ENCODE measurements around the gene GPS1.

GPS1 gene

GRCh38 chr17:82086941-82087906 lies 35.5 kb downstream of the GPS1 start:
- in situ Hi-C loops (cut with MboI; ENCODE audit: low sequenced_read_pairs): no loop called here

- in situ Hi-C loops (cut with MboI; ENCODE audit: low sequenced_read_pairs): no loop called here
These were observed 36.5 kb downstream of the GPS1 start for GRCh38 chr17:82087961-82088837.

DNA sequence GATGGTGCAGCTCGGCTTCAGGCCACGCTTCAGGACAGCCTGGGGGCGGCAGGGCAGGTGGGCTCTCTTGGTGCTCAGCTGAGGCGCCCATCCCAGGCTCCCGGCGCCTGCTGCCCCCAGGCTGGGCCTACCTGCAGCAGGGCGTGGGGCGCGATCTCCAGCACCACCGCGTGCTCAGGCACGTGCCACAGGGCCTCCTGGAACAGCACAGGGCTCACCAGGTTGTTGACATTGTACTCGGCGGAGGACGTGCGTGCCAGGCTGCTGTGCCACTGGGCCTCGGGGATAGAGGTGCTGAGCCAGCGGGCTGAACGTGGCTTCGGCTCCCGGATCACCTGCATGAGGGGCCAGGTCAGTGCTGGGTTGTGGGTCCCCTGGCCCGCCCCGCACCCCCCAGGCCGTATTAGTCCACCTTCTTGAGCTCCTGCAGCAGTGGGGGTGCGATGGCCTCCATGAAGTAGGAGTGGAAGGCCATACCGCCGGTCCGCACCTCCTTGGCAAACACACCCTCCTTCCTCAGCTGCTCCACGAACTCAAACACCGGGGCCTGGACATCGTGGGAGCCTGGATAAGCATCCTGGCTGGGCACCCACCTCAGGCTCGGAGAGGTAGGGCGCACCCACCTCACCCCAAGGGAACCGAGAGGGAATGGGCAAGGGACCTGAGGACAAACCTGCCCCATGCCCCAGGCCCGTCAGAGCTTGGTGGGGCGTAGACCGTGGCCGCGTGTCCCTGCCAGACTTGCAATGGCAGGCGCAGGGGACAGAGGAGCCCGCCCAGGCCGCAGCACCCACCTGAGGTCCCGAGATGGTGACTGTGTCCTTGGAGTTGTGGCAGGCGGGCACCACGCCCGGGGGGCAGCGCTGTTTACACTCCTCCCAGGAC lies 37.4 kb downstream of the GPS1 start:
- in situ Hi-C loops (cut with MboI; ENCODE audit: low sequenced_read_pairs): no loop called here

DNA sequence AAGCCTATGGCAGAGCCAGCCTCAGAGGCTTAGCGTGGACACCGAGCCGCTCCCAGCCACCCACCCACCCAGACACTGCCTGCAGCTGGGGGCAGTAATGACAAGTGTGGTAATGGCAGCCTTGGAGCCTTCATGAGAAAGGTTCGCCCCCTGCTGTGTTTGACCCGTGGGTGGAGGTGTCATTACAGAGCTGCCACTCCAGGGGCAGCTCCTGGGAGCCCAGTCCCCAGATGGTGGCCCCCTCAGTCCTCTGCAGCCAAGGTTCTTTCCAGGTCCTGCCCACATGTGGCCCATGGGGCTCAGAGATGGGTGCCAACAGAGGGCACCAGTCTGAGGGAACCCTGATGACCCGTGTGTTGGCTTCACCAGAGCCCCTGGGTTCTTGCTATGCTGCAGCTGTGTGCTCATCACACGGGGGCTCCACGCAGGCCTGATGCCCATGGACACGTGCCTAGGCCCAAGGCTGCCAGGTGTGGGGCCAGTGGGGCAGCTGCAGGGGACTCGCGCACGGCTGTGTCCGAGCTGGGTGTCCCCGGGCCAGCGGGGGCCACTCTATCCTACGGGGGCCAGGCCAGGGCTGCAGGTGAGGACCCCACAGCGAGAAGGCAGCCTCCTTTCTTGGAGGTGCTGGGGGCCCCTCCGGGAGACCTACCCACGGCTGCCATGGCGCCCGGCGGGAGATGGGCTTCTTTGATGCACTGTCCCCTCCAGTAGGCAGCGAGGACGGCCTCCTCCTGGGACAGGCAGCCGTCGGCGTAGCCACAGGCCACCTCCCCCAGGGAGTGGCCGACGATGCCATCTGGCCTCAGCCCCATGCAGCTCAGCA lies 38.2 kb downstream of the GPS1 start:
- in situ Hi-C loops (cut with MboI; ENCODE audit: low sequenced_read_pairs): no loop called here

GRCh38 chr17:82090549-82091263 lies 39.0 kb downstream of the GPS1 start:
- in situ Hi-C loops (cut with MboI; ENCODE audit: low sequenced_read_pairs): no loop called here

DNA sequence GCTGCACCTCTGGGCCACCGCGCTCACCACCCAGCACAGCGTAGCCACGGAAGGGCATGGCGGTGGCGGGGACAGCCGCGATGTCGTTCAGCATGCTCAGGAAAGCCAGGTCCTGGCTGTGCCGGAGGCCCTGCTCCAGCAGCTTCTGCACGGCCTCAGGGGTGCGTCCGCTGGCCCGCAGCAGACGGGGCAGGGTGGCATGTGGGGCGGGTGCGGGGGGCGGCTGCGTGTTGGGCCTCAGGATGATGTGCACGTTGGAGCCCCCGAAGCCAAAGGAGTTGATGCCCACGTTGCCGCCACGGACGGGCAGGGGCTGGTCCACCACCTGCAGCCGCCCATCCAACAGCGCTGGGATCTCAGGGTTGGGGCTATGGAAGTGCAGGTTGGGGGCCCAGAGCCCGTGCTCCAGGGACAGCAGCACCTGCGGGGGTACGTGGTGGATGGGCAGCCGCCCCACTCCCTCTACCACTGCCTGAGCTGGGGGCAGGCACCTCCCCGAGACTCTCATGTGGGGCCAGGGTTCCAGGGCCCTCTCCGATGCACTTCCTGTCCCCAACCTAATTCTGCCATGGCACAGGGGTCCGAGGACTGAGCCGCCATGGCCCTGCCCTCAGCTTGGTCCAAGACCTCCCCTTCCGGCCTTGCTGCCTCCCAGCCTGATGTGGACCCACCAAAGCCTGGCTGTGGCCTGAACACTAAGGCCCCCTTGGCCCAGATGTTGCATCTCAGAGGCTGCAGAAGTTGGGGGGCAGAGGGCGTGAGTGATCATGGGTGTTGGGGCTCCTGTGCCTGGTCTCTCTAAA lies 39.8 kb downstream of the GPS1 start:
- in situ Hi-C loops (cut with MboI; ENCODE audit: low sequenced_read_pairs): no loop called here

GRCh38 chr17:82092094-82092586 lies 40.4 kb downstream of the GPS1 start:
- in situ Hi-C loops (cut with MboI; ENCODE audit: low sequenced_read_pairs): no loop called here

DNA sequence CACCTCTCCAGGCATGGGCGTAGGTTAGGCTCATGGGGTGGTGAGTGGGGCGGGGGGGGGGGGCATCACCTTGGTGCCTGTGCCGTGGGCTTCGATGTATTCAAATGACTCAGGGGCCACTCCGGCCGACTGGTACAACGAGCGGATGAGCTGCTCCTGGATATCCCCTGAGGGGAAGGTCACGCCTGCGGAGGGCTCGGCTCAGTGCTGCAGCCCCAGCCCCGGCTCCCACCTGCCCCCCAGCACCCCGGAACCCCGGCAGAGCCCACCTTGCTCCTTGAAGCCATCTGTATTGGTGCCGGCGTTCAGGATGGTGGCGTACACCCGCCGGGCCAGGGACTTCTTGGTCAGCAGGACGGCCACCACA lies 40.9 kb downstream of the GPS1 start:
- in situ Hi-C loops (cut with MboI; ENCODE audit: low sequenced_read_pairs): no loop called here

DNA sequence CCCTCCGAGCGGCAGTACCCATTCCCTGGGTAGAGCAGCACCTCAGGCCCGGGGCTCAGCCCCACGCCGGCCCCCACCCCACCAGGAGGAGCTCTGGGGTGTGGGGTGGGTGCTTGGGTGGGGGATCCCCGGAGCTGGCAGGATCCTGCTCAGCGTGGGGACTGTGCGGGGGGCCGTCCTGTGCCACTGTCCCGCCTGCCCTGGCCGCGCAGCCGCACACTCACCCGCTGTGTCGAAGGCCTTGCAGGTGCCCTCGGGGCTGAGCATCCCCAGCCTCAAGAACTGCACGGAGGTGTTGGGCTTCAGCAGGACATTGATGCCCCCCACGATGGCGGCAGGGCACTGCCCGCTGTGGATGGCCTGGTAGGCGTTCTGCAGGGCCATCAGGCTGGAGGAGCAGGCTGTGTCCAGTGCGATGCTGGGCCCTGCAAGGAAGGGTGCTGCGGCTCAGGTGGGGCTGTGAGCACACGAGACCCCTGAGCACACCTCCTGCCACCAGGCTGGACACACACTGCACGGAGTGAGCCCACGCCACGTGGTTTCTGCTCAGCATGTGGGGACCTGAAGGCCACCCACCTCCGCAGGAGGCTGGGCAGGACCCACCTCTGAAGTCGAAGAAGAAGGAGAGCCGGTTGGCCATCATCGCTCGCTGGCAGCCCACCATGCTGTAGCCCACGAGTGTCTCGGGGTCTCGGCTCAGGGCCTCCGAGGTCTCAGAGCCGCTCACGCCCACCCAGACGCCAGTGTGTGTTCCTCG lies 41.5 kb downstream of the GPS1 start:
- in situ Hi-C loops (cut with MboI; ENCODE audit: low sequenced_read_pairs): no loop called here

GRCh38 chr17:82094931-82095776 lies 43.5 kb downstream of the GPS1 start:
- in situ Hi-C loops (cut with MboI; ENCODE audit: low sequenced_read_pairs): no loop called here

GRCh38 chr17:82095777-82096708 lies 44.3 kb downstream of the GPS1 start:
- in situ Hi-C loops (cut with MboI; ENCODE audit: low sequenced_read_pairs): no loop called here

DNA sequence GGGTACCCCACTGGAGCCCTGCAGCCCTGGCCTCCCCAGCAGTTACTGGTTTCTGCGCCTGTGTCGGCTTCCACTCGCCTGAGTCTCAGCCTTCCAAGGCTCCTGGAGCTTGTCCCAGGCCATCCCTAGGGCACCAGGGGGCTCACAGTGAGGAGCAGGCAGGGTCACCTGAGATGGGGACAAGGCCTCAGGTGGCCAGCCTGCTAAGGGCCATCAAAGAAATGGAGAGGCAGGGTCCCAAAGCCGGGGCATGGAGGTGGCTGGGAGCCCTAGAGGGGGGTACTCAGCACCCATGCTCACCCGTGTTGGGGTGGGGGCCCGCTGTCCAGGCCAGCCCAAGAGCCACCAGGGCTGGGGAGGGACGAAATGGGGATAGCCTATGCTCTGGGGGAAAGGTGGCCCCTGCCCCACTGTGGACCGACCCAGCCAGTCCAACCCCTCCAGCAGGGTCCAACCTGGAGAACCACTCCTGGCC lies 45.0 kb downstream of the GPS1 start:
- in situ Hi-C loops (cut with MboI; ENCODE audit: low sequenced_read_pairs): no loop called here

DNA sequence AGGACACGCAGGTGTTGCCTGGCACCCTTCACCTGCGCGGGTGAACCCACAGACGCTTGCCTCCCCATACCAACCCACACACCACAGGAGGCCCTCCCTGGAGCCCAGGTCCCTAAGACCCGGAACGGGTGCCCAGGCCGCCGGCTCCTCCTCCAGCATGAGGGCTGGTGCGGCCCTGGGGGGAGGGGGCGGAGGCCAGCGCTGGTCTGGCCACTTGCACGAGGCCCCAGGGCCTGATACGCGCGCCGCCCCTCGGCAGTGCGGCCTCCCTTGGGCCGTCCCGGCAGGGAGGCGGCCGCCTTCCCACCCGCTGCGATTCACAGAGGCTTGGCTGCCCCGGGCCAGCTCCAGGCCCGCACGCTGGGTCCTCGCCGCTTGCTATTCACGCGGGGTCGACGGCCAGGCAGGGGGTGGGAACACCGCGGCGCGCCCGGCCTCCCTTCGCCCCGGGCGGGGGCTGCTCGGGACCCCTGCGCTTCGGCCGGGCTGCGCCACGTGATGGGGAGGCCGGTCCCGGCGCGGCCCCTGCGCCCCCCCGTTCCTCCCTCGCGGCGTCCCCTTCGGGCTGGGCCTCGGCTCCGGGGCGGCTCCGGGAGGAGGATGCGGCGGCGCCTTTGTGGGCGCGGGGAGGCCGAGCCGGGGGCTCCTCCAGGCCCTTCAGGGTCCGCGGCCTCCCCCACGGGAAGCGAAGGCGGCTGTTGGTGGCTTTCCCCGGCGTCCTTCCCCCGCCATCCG lies 45.7 kb downstream of the GPS1 start:
- in situ Hi-C loops (cut with MboI; ENCODE audit: low sequenced_read_pairs): no loop called here

DNA sequence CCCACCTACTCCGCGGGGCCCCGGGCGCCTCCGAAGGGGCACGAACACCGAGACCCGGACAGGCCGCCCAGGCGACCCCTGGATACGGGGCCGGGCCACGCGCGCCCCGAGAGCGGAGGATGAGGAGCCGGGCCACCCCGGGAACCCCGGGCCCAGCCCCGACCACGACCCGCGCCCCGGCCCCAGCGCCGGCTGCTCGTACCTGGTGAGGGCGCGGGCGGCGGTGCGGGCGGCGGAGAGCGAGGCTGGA lies 46.1 kb downstream of the GPS1 start:
- in situ Hi-C loops (cut with MboI; ENCODE audit: low sequenced_read_pairs): no loop called here
